ENCODE data around the gene CACNA1C. TPM values are rescaled to one million over a fixed set of nuclear protein-coding genes. Genes with fewer than 3 reads are reported as not detected.

The CACNA1C gene
- total RNA-seq, 2 donors from 2014 or later = 0.84 to 10.2 TPM

GRCh38 chr12:2562400-2562799 lies 509.6 kb downstream of the CACNA1C start:
- Histone ChIP-seq H3K4me1 (no peaks in the 10 kb centered on the region), H3K4me3 (no peak overlapping the region), H3K9me3 (no peaks in the 10 kb centered on the region), H3K27me3 (no peaks in the 10 kb centered on the region), H3K9ac (ENCODE audit: low read depth in 2 of 2, low read length in 2 of 2) (no peak overlapping the region), H3K27ac (no peak overlapping the region), H3K36me3 (no peaks in the 10 kb centered on the region)
- intact Hi-C loops (cut with DNase I) = no loop called here
- TF ChIP-seq CTCF (IDR thresholded peaks at IDR 0.05) = no peak
- no peak for DNase-seq

- Histone ChIP-seq H3K4me1 (no peaks in the 10 kb centered on the region), H3K4me3 (no peak overlapping the region), H3K27me3 (no peaks in the 10 kb centered on the region), H3K27ac (no peak overlapping the region), H3K9me3 (no peaks in the 10 kb centered on the region), H3K9ac (ENCODE audit: low read depth in 2 of 2, low read length in 2 of 2) (no peak overlapping the region), H3K36me3 (no peaks in the 10 kb centered on the region)
- intact Hi-C loops (cut with DNase I) = no loop called here
- no peak for DNase-seq
- TF ChIP-seq CTCF (IDR thresholded peaks at IDR 0.05) = no peak
Observed at GRCh38 chr12:2563709-2564108, 510.9 kb downstream of the CACNA1C start.

GRCh38 chr12:2566161-2566560 lies 513.4 kb downstream of the CACNA1C start:
- no peak for DNase-seq
- Histone ChIP-seq H3K4me3 (no peak overlapping the region), H3K9me3 (no peaks in the 10 kb centered on the region), H3K4me1 (no peaks in the 10 kb centered on the region), H3K9ac (ENCODE audit: low read depth in 2 of 2, low read length in 2 of 2) (no peak overlapping the region), H3K27ac (no peak overlapping the region), H3K27me3 (no peaks in the 10 kb centered on the region), H3K36me3 (no peaks in the 10 kb centered on the region)
- TF ChIP-seq CTCF (IDR thresholded peaks at IDR 0.05) = no peak
- intact Hi-C loops (cut with DNase I) = no loop called here

GRCh38 chr12:2567711-2568110 lies 514.9 kb downstream of the CACNA1C start:
- no peak for DNase-seq
- no peaks in the 10 kb centered on the region for H3K27me3 ChIP-seq
- H3K4me3 ChIP-seq = no peak overlapping the region
- no peaks in the 10 kb centered on the region for H3K4me1 ChIP-seq
- H3K27ac ChIP-seq = no peak overlapping the region
- no peaks in the 10 kb centered on the region for H3K36me3 ChIP-seq
- no peaks in the 10 kb centered on the region for H3K9me3 ChIP-seq
- no peak overlapping the region for H3K9ac ChIP-seq (ENCODE audit: low read depth in 2 of 2, low read length in 2 of 2)
- intact Hi-C loops (cut with DNase I) = no loop called here
- TF ChIP-seq CTCF (IDR thresholded peaks at IDR 0.05) = no peak

GRCh38 chr12:2570562-2570961 lies 517.8 kb downstream of the CACNA1C start:
- Histone ChIP-seq H3K9me3 (no peaks in the 10 kb centered on the region), H3K4me1 (no peaks in the 10 kb centered on the region), H3K27me3 (no peaks in the 10 kb centered on the region), H3K4me3 (no peak overlapping the region), H3K27ac (no peak overlapping the region), H3K36me3 (no peaks in the 10 kb centered on the region), H3K9ac (ENCODE audit: low read depth in 2 of 2, low read length in 2 of 2) (no peak overlapping the region)
- no peak for TF ChIP-seq CTCF (IDR thresholded peaks at IDR 0.05)
- intact Hi-C loops (cut with DNase I) = no loop called here
- no peak for DNase-seq
